Activated naive CD4-positive, alpha-beta T cell treated with anti-CD3 and anti-CD28 coated beads for 36 hours (primary cell): ENCODE data around the gene SCUBE2. TPM values are rescaled to one million over a fixed set of nuclear protein-coding genes. Genes with fewer than 3 reads are reported as not detected.
"Not testable (repeated sequence)": the region's sequence is repeated elsewhere in the genome, so short reads cannot be mapped to it uniquely, and the experiment has no call there.

Experiments used
- CTCF ChIA-PET: fragments of 350-600 bp; sonication (Branson Sonifier 250); formaldehyde crosslinking; loops from one replicate; lab custom pipeline; 2021; ENCODE audit warnings: antibody characterized with exemption; lab: Charles Lee
- DNase-seq: peaks from one replicate; pipeline ENCODE4 v3.0.0-alpha.2; 2020
- H3K27ac Mint-ChIP-seq: one replicate; pipeline ENCODE4 v1.8.0; 2021; ENCODE audit warnings: mild to moderate bottlenecking, mixed read lengths
- H3K27me3 Mint-ChIP-seq: one replicate; pipeline ENCODE4 v1.8.0; 2021; ENCODE audit warnings: low read depth, mixed read lengths
- H3K36me3 Mint-ChIP-seq: one replicate; pipeline ENCODE4 v1.8.0; 2021; ENCODE audit warnings: low read depth, mixed read lengths
- H3K4me1 Mint-ChIP-seq: one replicate; pipeline ENCODE4 v1.8.0; 2021; ENCODE audit warnings: low read depth, mixed read lengths
- H3K4me3 Mint-ChIP-seq: one replicate; pipeline ENCODE4 v1.8.0; 2021; ENCODE audit warnings: mild to moderate bottlenecking, moderate library complexity, mixed read lengths
- H3K9me3 Mint-ChIP-seq: one replicate; pipeline ENCODE4 v1.8.0; 2021; ENCODE audit warnings: mixed read lengths
- intact Hi-C: fragments of 100-400 bp; cut with micrococcal nuclease; formaldehyde crosslinking; loops from one replicate; pipeline ENCODE4 v1.15.1; 2023
- total RNA-seq, 2 experiments: library from RNA; stranded (reverse); gene quantifications; one replicate each; pipeline ENCODE4 v1.2.3, GENCODE V29; 2021

Gene SCUBE2
- total RNA-seq, 2 experiments from 2014 or later = 0.17 to 0.31 TPM

- Mint-ChIP-seq H3K4me1 (peaks cover 14% of the 10 kb centered on the region), H3K9me3 (no peaks in the 10 kb centered on the region), H3K4me3 (no peak overlapping the region), H3K36me3 (no peaks in the 10 kb centered on the region), H3K27ac (no peak overlapping the region), H3K27me3 (peaks cover 2% of the 10 kb centered on the region)
- CTCF ChIA-PET = interaction anchor here (0.7 to 8.0 kb wide), 9 partner anchors 15 to 493 kb away, joined by 3 to 146 read pairs (median 4); no protein-coding TSS in a partner anchor
- intact Hi-C loops = no loop called here
- DNase-seq = no peak
Measured at GRCh38 chr11:9013373-9013772, 78.0 kb downstream of the SCUBE2 start.

GRCh38 chr11:9009538-9009937 lies 81.9 kb downstream of the SCUBE2 start:
- intact Hi-C loops = loop anchor here (10.0 kb wide), 1 partner anchor 1445 kb away; the partner anchor contains the start of gene AMPD3
- not testable (repeated sequence) for H3K4me3 Mint-ChIP-seq, DNase-seq, H3K9me3 Mint-ChIP-seq, H3K36me3 Mint-ChIP-seq, H3K4me1 Mint-ChIP-seq, H3K27ac Mint-ChIP-seq
- CTCF ChIA-PET = interaction anchor here (8.0 kb wide), 1 partner anchor 129 kb away, joined by 146 read pairs; no protein-coding TSS in a partner anchor
- H3K27me3 Mint-ChIP-seq = peaks cover 11% of the 10 kb centered on the region

- intact Hi-C loops = loop anchor here (10.0 kb wide), 1 partner anchor 1446 kb away; the partner anchor contains the start of gene AMPD3
- CTCF ChIA-PET = interaction anchor here (1.0 kb wide), 1 partner anchor 498 kb away, joined by 4 read pairs; no protein-coding TSS in a partner anchor
- peaks cover 11% of the 10 kb centered on the region for H3K27me3 Mint-ChIP-seq
- H3K9me3 Mint-ChIP-seq = no peaks in the 10 kb centered on the region
- no peaks in the 10 kb centered on the region for H3K36me3 Mint-ChIP-seq
- peaks cover 2% of the 10 kb centered on the region for H3K4me1 Mint-ChIP-seq
- no peak for DNase-seq
- H3K4me3 Mint-ChIP-seq = no peak overlapping the region
- H3K27ac Mint-ChIP-seq = no peak overlapping the region
Measured at GRCh38 chr11:9008661-9009060, 82.7 kb downstream of the SCUBE2 start.

- Mint-ChIP-seq H3K36me3 (no peaks in the 10 kb centered on the region), H3K27me3 (peaks cover 14% of the 10 kb centered on the region), H3K4me1 (peaks cover 6% of the 10 kb centered on the region), H3K9me3 (no peaks in the 10 kb centered on the region), H3K4me3 (no peak overlapping the region), H3K27ac (no peak overlapping the region)
- DNase-seq = no peak
- CTCF ChIA-PET = interaction anchor here (0.6 to 1.0 kb wide), 2 partner anchors 372 to 498 kb away, joined by 4 read pairs; no protein-coding TSS in a partner anchor
- intact Hi-C loops = loop anchor here (10.0 kb wide), 1 partner anchor 1447 kb away; the partner anchor contains the start of gene AMPD3
Measured at GRCh38 chr11:9008011-9008550, 83.3 kb downstream of the SCUBE2 start.

- Mint-ChIP-seq H3K9me3 (no peaks in the 10 kb centered on the region), H3K4me3 (peak overlapping the region; percentile 28), H3K36me3 (no peaks in the 10 kb centered on the region), H3K27ac (no peak overlapping the region), H3K27me3 (peaks cover 24% of the 10 kb centered on the region), H3K4me1 (peaks cover 24% of the 10 kb centered on the region)
- CTCF ChIA-PET = interaction anchor here (0.5 to 2.9 kb wide), 2 partner anchors 90 to 132 kb away, joined by 3 to 11 read pairs; no protein-coding TSS in a partner anchor
- no peak for DNase-seq
- intact Hi-C loops = loop anchor here (10.0 kb wide), 1 partner anchor 1450 kb away; the partner anchor contains the start of gene AMPD3
Measured at GRCh38 chr11:9005087-9005486, 86.3 kb downstream of the SCUBE2 start.

- intact Hi-C loops = loop anchor here (5.0 to 10.0 kb wide), 4 partner anchors 458 to 1450 kb away; partner anchors contain the start of genes AMPD3, WEE1 and ZNF143
Measured at GRCh38 chr11:9004183-9004926, 87.0 kb downstream of the SCUBE2 start.

GRCh38 chr11:9003573-9004182 lies 87.7 kb downstream of the SCUBE2 start, which contains the start of gene NRIP3:
Gene NRIP3 (minus strand): TSS chr11:9004001. CDS start chr11:9003935, 66 bp downstream.
- H3K36me3 Mint-ChIP-seq = no peaks in the 10 kb centered on the region
- no peaks in the 10 kb centered on the region for H3K9me3 Mint-ChIP-seq
- intact Hi-C loops = loop anchor here (1.0 to 10.0 kb wide), 7 partner anchors 57 to 1451 kb away; partner anchors contain the start of genes AKIP1, AMPD3, RPL27A and TRIM66
- H3K27ac Mint-ChIP-seq = no peak within 1 kb of the TSS
- peaks cover 33% of the 10 kb centered on the region for H3K27me3 Mint-ChIP-seq
- peak within 1 kb of the TSS; percentile 68 for H3K4me3 Mint-ChIP-seq
- peak; percentile 67 for DNase-seq
- CTCF ChIA-PET = interaction anchor here (0.7 to 1.5 kb wide), 4 partner anchors 12 to 134 kb away, joined by 3 to 5 read pairs (median 3); no protein-coding TSS in a partner anchor
- H3K4me1 Mint-ChIP-seq = peaks cover 24% of the 10 kb centered on the region

More at GRCh38 chr11:9004183-9004926, 87.0 kb downstream of the SCUBE2 start:
- peak; percentile 16 for DNase-seq
- Mint-ChIP-seq H3K27me3 (peaks cover 28% of the 10 kb centered on the region), H3K9me3 (no peaks in the 10 kb centered on the region), H3K4me3 (peak overlapping the region; percentile 20), H3K36me3 (no peaks in the 10 kb centered on the region), H3K4me1 (peaks cover 24% of the 10 kb centered on the region), H3K27ac (no peak overlapping the region)
- CTCF ChIA-PET = interaction anchor here (0.7 to 1.3 kb wide), 3 partner anchors 12 to 134 kb away, joined by 3 to 5 read pairs (median 3); no protein-coding TSS in a partner anchor

GRCh38 chr11:9002920-9003572 lies 88.4 kb downstream of the SCUBE2 start:
- Mint-ChIP-seq H3K27me3 (peaks cover 35% of the 10 kb centered on the region), H3K4me1 (peaks cover 24% of the 10 kb centered on the region), H3K27ac (no peak overlapping the region), H3K4me3 (peak overlapping the region; percentile 68), H3K9me3 (no peaks in the 10 kb centered on the region), H3K36me3 (no peaks in the 10 kb centered on the region)
- CTCF ChIA-PET = interaction anchor here (0.7 to 1.5 kb wide), 5 partner anchors 13 to 135 kb away, joined by 3 to 5 read pairs (median 3); no protein-coding TSS in a partner anchor
- intact Hi-C loops = loop anchor here (1.0 to 10.0 kb wide), 7 partner anchors 57 to 1452 kb away; partner anchors contain the start of genes AKIP1, AMPD3, RPL27A and TRIM66
- peak; percentile 41 for DNase-seq

- H3K27ac Mint-ChIP-seq = peak overlapping the region; percentile 14
- CTCF ChIA-PET = interaction anchor here (1.1 to 1.2 kb wide), 2 partner anchors 14 to 136 kb away, joined by 5 read pairs; no protein-coding TSS in a partner anchor
- no peaks in the 10 kb centered on the region for H3K36me3 Mint-ChIP-seq
- no peaks in the 10 kb centered on the region for H3K9me3 Mint-ChIP-seq
- no peak overlapping the region for H3K4me3 Mint-ChIP-seq
- intact Hi-C loops = loop anchor here (1.0 to 10.0 kb wide), 10 partner anchors 13 to 1453 kb away; partner anchors contain the start of genes AMPD3, RPL27A, TMEM9B and TRIM66
- peaks cover 35% of the 10 kb centered on the region for H3K27me3 Mint-ChIP-seq
- DNase-seq = peak; percentile 81
- peaks cover 24% of the 10 kb centered on the region for H3K4me1 Mint-ChIP-seq
Measured at GRCh38 chr11:9001736-9002135, 89.7 kb downstream of the SCUBE2 start.

GRCh38 chr11:8998017-8998416 lies 93.4 kb downstream of the SCUBE2 start:
- H3K27ac Mint-ChIP-seq = no peak overlapping the region
- no peaks in the 10 kb centered on the region for H3K36me3 Mint-ChIP-seq
- intact Hi-C loops = no loop called here
- peaks cover 23% of the 10 kb centered on the region for H3K27me3 Mint-ChIP-seq
- no peak overlapping the region for H3K4me3 Mint-ChIP-seq
- H3K4me1 Mint-ChIP-seq = peaks cover 17% of the 10 kb centered on the region
- CTCF ChIA-PET = interaction anchor here (0.6 to 1.3 kb wide), 4 partner anchors 39 to 1536 kb away, joined by 3 to 4 read pairs (median 3); no protein-coding TSS in a partner anchor
- H3K9me3 Mint-ChIP-seq = no peaks in the 10 kb centered on the region
- no peak for DNase-seq

- Mint-ChIP-seq H3K36me3 (no peaks in the 10 kb centered on the region), H3K27me3 (peaks cover 21% of the 10 kb centered on the region), H3K9me3 (no peaks in the 10 kb centered on the region), H3K4me3 (no peak overlapping the region), H3K4me1 (peaks cover 13% of the 10 kb centered on the region), H3K27ac (no peak overlapping the region)
- DNase-seq = no peak
- CTCF ChIA-PET = interaction anchor here (0.6 to 1.3 kb wide), 4 partner anchors 38 to 1537 kb away, joined by 3 to 4 read pairs (median 3); no protein-coding TSS in a partner anchor
- intact Hi-C loops = no loop called here
Measured at GRCh38 chr11:8997451-8997850, 93.9 kb downstream of the SCUBE2 start.
